Stimulated activated CD4-positive, alpha-beta T cell treated with anti-CD3 and anti-CD28 coated beads, TNF-alpha, amount 100 ng/mL, for 24 hours (primary cell): Measurements from ENCODE around the gene GOLGA6L9.
"Not testable (repeated sequence)": the region's sequence is repeated elsewhere in the genome, so short reads cannot be mapped to it uniquely, and the experiment has no call there.

Experiments
- DNase-seq, 3 experiments: peaks; one replicate each; pipeline ENCODE4 v3.0.0-alpha.2; 2020; ENCODE audit warnings: low read depth in 3 of 3

The GOLGA6L9 gene

GRCh38 chr15:82429693-82430092, at the start of gene GOLGA6L9:
Gene GOLGA6L9 (plus strand): TSS chr15:82429816. CDS start chr15:82430080, 264 bp downstream.
- DNase-seq = not testable (repeated sequence)

- not testable (repeated sequence) for DNase-seq
Measured at GRCh38 chr15:82381330-82381955, 48.2 kb upstream of the GOLGA6L9 start.

- DNase-seq = not testable (repeated sequence)
Measured at GRCh38 chr15:82387209-82387608, 42.4 kb upstream of the GOLGA6L9 start.

- DNase-seq = not testable (repeated sequence)
Measured at GRCh38 chr15:82390152-82390551, 39.5 kb upstream of the GOLGA6L9 start.

GRCh38 chr15:82392077-82392476, 37.5 kb upstream of the GOLGA6L9 start:
- DNase-seq = not testable (repeated sequence)

- no peak for DNase-seq
Measured at GRCh38 chr15:82393671-82394070, 35.9 kb upstream of the GOLGA6L9 start.

GRCh38 chr15:82395788-82396187, 33.8 kb upstream of the GOLGA6L9 start:
- not testable (repeated sequence) for DNase-seq

- no peak for DNase-seq
Measured at GRCh38 chr15:82397817-82398216, 31.8 kb upstream of the GOLGA6L9 start.

GRCh38 chr15:82398785-82399184, 30.8 kb upstream of the GOLGA6L9 start:
- DNase-seq = no peak

- not testable (repeated sequence) for DNase-seq
Measured at GRCh38 chr15:82399366-82400103, 30.1 kb upstream of the GOLGA6L9 start.

GRCh38 chr15:82401918-82402317, 27.7 kb upstream of the GOLGA6L9 start:
- DNase-seq = not testable (repeated sequence)

GRCh38 chr15:82402341-82402740, 27.3 kb upstream of the GOLGA6L9 start:
- DNase-seq = not testable (repeated sequence)

- not testable (repeated sequence) for DNase-seq
Measured at GRCh38 chr15:82406211-82406610, 23.4 kb upstream of the GOLGA6L9 start.

GRCh38 chr15:82410306-82410705, 19.3 kb upstream of the GOLGA6L9 start:
- not testable (repeated sequence) for DNase-seq

GRCh38 chr15:82411595-82411994, 18.0 kb upstream of the GOLGA6L9 start:
- not testable (repeated sequence) for DNase-seq

- not testable (repeated sequence) for DNase-seq
Measured at GRCh38 chr15:82414525-82415191, 15.0 kb upstream of the GOLGA6L9 start.

GRCh38 chr15:82420516-82420915, 9.1 kb upstream of the GOLGA6L9 start:
- not testable (repeated sequence) for DNase-seq

GRCh38 chr15:82420966-82421365, 8.7 kb upstream of the GOLGA6L9 start:
- DNase-seq = not testable (repeated sequence)

- not testable (repeated sequence) for DNase-seq
Measured at GRCh38 chr15:82427117-82427516, 2.5 kb upstream of the GOLGA6L9 start.

- peak in 1 of 3 experiments; percentile 37 for DNase-seq
Measured at GRCh38 chr15:82445420-82445819, 15.8 kb downstream of the GOLGA6L9 start.

- not testable (repeated sequence) for DNase-seq
Measured at GRCh38 chr15:82457336-82457735, 27.7 kb downstream of the GOLGA6L9 start.

- DNase-seq = not testable (repeated sequence)
Measured at GRCh38 chr15:82465629-82466028, 36.0 kb downstream of the GOLGA6L9 start.
